Ovary (tissue), 3 donors: ENCODE results near the gene NCK1.

Experiments used
- CTCF ChIP-seq, 3 donors: fragments of 450-650 bp in 2 of 3; fragments of 200-600 bp in 1 of 3; IDR thresholded peaks; one replicate each; pipeline versions ENCODE4 v1.5.1 to v1.8.0; 2016 to 2022; ENCODE audit warnings: antibody characterized with exemption in 3 of 3, mild to moderate bottlenecking in 1 of 3
- EP300 ChIP-seq: sonication (generic); formaldehyde crosslinking; IDR thresholded peaks from one replicate; pipeline ENCODE4 v1.6.1; 2017; ENCODE audit warnings: antibody characterized with exemption
- POLR2A ChIP-seq: fragments of 450-650 bp; IDR thresholded peaks from one replicate; pipeline ENCODE4 v1.6.1; 2017; ENCODE audit warnings: antibody characterized with exemption, mild to moderate bottlenecking, moderate library complexity
- donor health status: DM: no; HTN: no; CAD: no.

GRCh38 chr3:136952292-136952691 lies 90.3 kb downstream of the NCK1 start:
- no peak for TF ChIP-seq POLR2A
- TF ChIP-seq CTCF (IDR thresholded peaks at IDR 0.05): no peak
- TF ChIP-seq EP300: no peak
